Metanephros (tissue), 2 donors: ENCODE data around the gene DOHH. TPM values are rescaled to one million over a fixed set of nuclear protein-coding genes. Genes with fewer than 3 reads are reported as not detected.

Experiments
- small RNA-seq: library from RNA; depleted of rRNA; stranded (forward); fragments of <200 nt; gene quantifications from one replicate; pipeline ENCODE3, GENCODE V24; 2014; ENCODE audit warnings: low replicate concordance
- total RNA-seq: library from RNA; depleted of rRNA; stranded (reverse); fragments of >200 nt; gene quantifications from one replicate; pipeline ENCODE4 v1.2.3, GENCODE V29; 2014

Gene DOHH, protein sequence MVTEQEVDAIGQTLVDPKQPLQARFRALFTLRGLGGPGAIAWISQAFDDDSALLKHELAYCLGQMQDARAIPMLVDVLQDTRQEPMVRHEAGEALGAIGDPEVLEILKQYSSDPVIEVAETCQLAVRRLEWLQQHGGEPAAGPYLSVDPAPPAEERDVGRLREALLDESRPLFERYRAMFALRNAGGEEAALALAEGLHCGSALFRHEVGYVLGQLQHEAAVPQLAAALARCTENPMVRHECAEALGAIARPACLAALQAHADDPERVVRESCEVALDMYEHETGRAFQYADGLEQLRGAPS
- total RNA-seq: 13.8 TPM

GRCh38 chr19:3500429-3501101, at the start of gene DOHH:
DOHH (minus strand) TSS chr19:3500674; CDS start chr19:3496814, 3,860 bp downstream.

GRCh38 chr19:3538965-3539755, 38.7 kb upstream of the DOHH start, which contains the start of gene TEKTIP1:
TEKTIP1 (plus strand) TSS chr19:3539174; CDS start chr19:3539178, 4 bp downstream.

DNA sequence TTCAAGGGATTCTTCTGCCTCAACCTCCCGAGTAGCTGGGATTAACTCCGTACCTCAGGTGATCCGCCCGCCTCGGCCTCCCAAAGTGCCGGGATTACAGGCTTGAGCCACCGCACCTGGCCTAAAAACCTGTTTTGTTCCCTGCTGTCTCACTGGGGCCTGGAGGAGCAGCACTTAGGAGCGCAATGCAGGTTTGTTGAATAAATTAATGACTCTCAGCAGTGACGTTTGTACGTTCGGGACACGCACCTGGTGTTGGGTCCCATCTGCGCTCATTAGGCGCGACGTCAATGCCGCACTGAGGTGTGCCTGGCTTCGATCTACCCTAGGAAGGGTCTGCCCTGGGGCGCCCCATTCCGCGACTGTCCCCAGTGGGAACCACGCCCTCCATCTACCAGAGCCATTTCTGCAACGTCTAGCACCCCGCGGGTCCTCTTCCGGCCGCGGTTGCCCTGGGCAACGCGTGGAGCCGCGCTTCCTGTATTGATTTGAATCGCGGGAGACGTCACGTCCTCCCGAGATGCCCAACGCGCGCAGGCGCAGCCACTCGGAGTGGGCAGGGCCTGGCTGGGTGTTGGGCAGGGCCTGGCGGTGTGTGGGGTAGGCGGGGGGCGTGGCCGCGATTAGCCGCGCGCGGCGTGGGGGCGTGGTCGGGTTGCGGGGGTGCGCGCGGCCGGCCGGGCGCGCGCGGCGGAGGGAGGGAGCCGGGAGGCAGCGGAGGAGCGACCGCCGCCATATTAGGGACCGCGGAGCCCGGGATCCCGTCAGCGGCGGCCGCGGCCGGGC, 5.3 kb upstream of the DOHH start, which contains the start of gene FZR1:
Gene FZR1, plus strand, starts transcription at position 714 of the 786 bp plus-strand sequence. CDS start 16,679 bp downstream, outside the sequence.

GRCh38 chr19:3483226-3483628, 17.2 kb downstream of the DOHH start, which contains the start of gene SMIM44:
SMIM44 (minus strand) TSS chr19:3483441; CDS start chr19:3483403, 38 bp downstream.

GRCh38 chr19:3480383-3481091, 19.9 kb downstream of the DOHH start, which contains the start of gene SMIM24:
SMIM24 (minus strand) TSS chr19:3480525; CDS start chr19:3480463, 62 bp downstream.

Small RNAs within 50 kb of the gene (small RNA-seq; reads per million reads assigned to genes)
- not detected for gene RF00212

Other genes starting within 250 kb of the DOHH start
- 47.7 TPM for gene NFIC, start 134.1 kb downstream of the DOHH start, total RNA-seq
- gene SMIM24, start 20.1 kb downstream of the DOHH start, total RNA-seq: 34.7 TPM
- gene SMIM44, start 17.2 kb downstream of the DOHH start, total RNA-seq: 0.99 TPM
- gene FZR1, start 5.6 kb upstream of the DOHH start, total RNA-seq: 47.7 TPM
- gene TEKTIP1, start 38.5 kb upstream of the DOHH start, total RNA-seq: 1.8 TPM
- 55.8 TPM for gene MFSD12, start 56.9 kb upstream of the DOHH start, total RNA-seq
- gene HMG20B, start 72.3 kb upstream of the DOHH start, total RNA-seq: 84.6 TPM
- gene GIPC3, start 84.8 kb upstream of the DOHH start, total RNA-seq: 1.3 TPM
- gene TBXA2R, start 106.2 kb upstream of the DOHH start, total RNA-seq: 5.6 TPM
- gene CACTIN, start 126.1 kb upstream of the DOHH start, total RNA-seq: 31.2 TPM
- gene PIP5K1C, start 199.8 kb upstream of the DOHH start, total RNA-seq: 24.3 TPM
- 18.3 TPM for gene TJP3, start 207.7 kb upstream of the DOHH start, total RNA-seq